ENCODE measurements around the gene CADM4. TPM values are rescaled to one million over a fixed set of nuclear protein-coding genes. Genes with fewer than 3 reads are reported as not detected.

CADM4 gene
- total and polyA plus RNA-seq, 2 of the 8 experiments (the other 6 are each of a cell fraction or from before 2014, with no cell fraction given), result 13.5 to 25.0 TPM

DNA sequence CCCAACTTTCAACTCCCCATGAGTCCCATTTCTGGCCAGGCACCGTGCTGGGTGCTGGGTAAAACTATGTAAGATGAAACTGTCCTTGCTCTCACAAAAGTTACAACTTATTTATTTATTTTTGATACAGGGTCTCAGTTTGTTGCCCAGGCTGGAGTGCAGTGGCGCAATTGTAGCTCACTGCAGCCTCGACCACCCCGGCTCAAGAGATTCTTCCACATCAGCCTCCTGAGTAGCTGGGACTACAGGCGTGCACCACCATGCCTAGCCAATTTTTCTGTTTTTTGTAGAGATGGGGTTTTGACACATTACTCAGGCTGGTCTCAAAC, 12.9 kb upstream of the CADM4 start:
- Histone ChIP-seq H3K9me3 (ENCODE audit: insufficient read depth in 2 of 2, low read depth in 1 of 2, low read length in 1 of 2) (no peaks in the 10 kb centered on the region; a peak in 1 of 4 replicates), H3K56ac (replicated peaks; ENCODE audit: insufficient read length, low read depth, low read length) (no peak overlapping the region), H3K14ac (ENCODE audit: insufficient read length) (no peak overlapping the region), H3K79me2 (ENCODE audit: control insufficient read depth in 1 of 2, insufficient read depth in 2 of 2, low read length in 2 of 2) (no peaks in the 10 kb centered on the region), H2BK20ac (ENCODE audit: low read length) (no peak overlapping the region), H4K20me1 (replicated peaks in 1 of 2; ENCODE audit: control insufficient read depth in 1 of 2, insufficient read depth in 2 of 2, low read length in 2 of 2) (no peaks in the 10 kb centered on the region), H3K4me3 (ENCODE audit: extremely low read depth in 1 of 4, insufficient read depth in 2 of 4, low read depth in 3 of 4, low read length in 4 of 4) (no peak overlapping the region), H3K27me3 (replicated peaks in 1 of 4; ENCODE audit: control insufficient read depth in 3 of 4, extremely low read depth in 1 of 4, insufficient read depth in 3 of 4, low read length in 3 of 4) (no peaks in the 10 kb centered on the region), H4K5ac (ENCODE audit: insufficient read length, low read depth, low read length) (no peak overlapping the region), H3K18ac (ENCODE audit: extremely low read depth, low read length) (no peak overlapping the region), H4K8ac (ENCODE audit: extremely low read depth, insufficient read depth, low read length) (no peak overlapping the region), H2BK12ac (ENCODE audit: low read depth, low read length) (no peak overlapping the region), H3K4me1 (replicated peaks in 1 of 4; ENCODE audit: control insufficient read depth in 3 of 4, insufficient read depth in 4 of 4, low read length in 3 of 4) (no peaks in the 10 kb centered on the region; a peak in 1 of 7 replicates), H3K9ac (replicated peaks in 1 of 4; ENCODE audit: extremely low read depth in 1 of 4, low read depth in 3 of 4, low read length in 3 of 4) (no peak overlapping the region), H4K91ac (replicated peaks; ENCODE audit: insufficient read length, low read length) (no peak overlapping the region), H3K27ac (ENCODE audit: low read depth, low read length) (no peak overlapping the region), H2BK5ac (ENCODE audit: low read depth, low read length) (no peak overlapping the region), H3K36me3 (ENCODE audit: control insufficient read depth in 2 of 4, insufficient read depth in 4 of 4, low read length in 3 of 4) (peaks cover 6 to 26% (median 17%) of the 10 kb centered on the region in 4 experiments; a peak in 5 of 8 replicates), H2BK120ac (replicated peaks; ENCODE audit: low read depth, low read length) (no peak overlapping the region), H3K4me2 (ENCODE audit: insufficient read depth in 1 of 2, low read depth in 2 of 2, low read length in 2 of 2) (no peak overlapping the region), H2AFZ (ENCODE audit: low read length) (no peak overlapping the region), H3K79me1 (ENCODE audit: low read depth, low read length) (no peaks in the 10 kb centered on the region), H3K23ac (ENCODE audit: insufficient read length) (no peak overlapping the region), H2BK15ac (ENCODE audit: low read length) (no peak overlapping the region), H2AK5ac (ENCODE audit: low read depth, low read length) (no peak overlapping the region), H3K23me2 (ENCODE audit: low read depth, low read length) (no peaks in the 10 kb centered on the region), H3K4ac (replicated peaks; ENCODE audit: insufficient read length, low read depth, low read length) (no peak overlapping the region)
- TF ChIP-seq POLR2A (IDR thresholded peaks at IDR 0.05; ENCODE audit: control extremely low read depth in 1 of 2, low read depth in 2 of 2, low read length in 2 of 2), result no peak
- no peak for TF ChIP-seq CBX8 (IDR thresholded peaks at IDR 0.05; ENCODE audit: borderline replicate concordance, low read depth, low read length)
- no peak for TF ChIP-seq RXRA (IDR thresholded peaks at IDR 0.05; ENCODE audit: insufficient read depth, low read depth, low read length)
- WGBS, 2 experiments (ENCODE audit: extremely low coverage in 1 of 2, insufficient coverage in 1 of 2, insufficient read length in 1 of 2, insufficient replicate concordance in 2 of 2, low coverage in 1 of 2, low lambda C conversion rate in 2 of 2, missing lambda C conversion rate in 1 of 2), result 86% methylated on average over 5 of the region's 5 CpGs; no CpG with 5 or more reads in 1 of the 2 experiments
- POLR2A ChIA-PET (ENCODE audit: partially characterized antibody), result no interaction called here
- DNase-seq (ENCODE audit: low read depth in 1 of 2, low spot score in 2 of 2) (no peak), FAIRE-seq (no peak)
- CTCF ChIA-PET (ENCODE audit: partially characterized antibody), result interaction anchor here (0.7 to 4.2 kb wide), 22 partner anchors 10 to 123 kb away, joined by 3 to 32 read pairs (median 4); partner anchors contain the start of genes IRGQ and ZNF576
